ENCODE measurements around the gene EIF1AD.

The EIF1AD gene

GRCh38 chr11:66047541-66048365, 45.8 kb upstream of the EIF1AD start:
- TF ChIP-seq SIN3A (IDR thresholded peaks at IDR 0.05; ENCODE audit: borderline replicate concordance, insufficient read depth, low read length) (no peak), FOXP2 (optimal IDR thresholded peaks at IDR 0.05; ENCODE audit: borderline replicate concordance, extremely low read depth, extremely low read length, insufficient read depth) (no peak), TAF1 (IDR thresholded peaks at IDR 0.05; ENCODE audit: borderline replicate concordance, insufficient read depth, low read length) (no peak), REST (IDR thresholded peaks at IDR 0.05; ENCODE audit: insufficient read depth in 1 of 2, low read depth in 2 of 2, low read length in 2 of 2) (no peak), POLR2AphosphoS5 (IDR thresholded peaks at IDR 0.05; ENCODE audit: low read depth, low read length) (no peak)

- TF ChIP-seq TAF1 (IDR thresholded peaks at IDR 0.05; ENCODE audit: borderline replicate concordance, insufficient read depth, low read length) (no peak), POLR2AphosphoS5 (IDR thresholded peaks at IDR 0.05; ENCODE audit: low read depth, low read length) (no peak)
These were observed 44.9 kb upstream of the EIF1AD start for GRCh38 chr11:66046901-66047300.

- TF ChIP-seq SIN3A (IDR thresholded peaks at IDR 0.05; ENCODE audit: borderline replicate concordance, insufficient read depth, low read length) (no peak), FOXP2 (optimal IDR thresholded peaks at IDR 0.05; ENCODE audit: borderline replicate concordance, extremely low read depth, extremely low read length, insufficient read depth) (no peak), POLR2AphosphoS5 (IDR thresholded peaks at IDR 0.05; ENCODE audit: low read depth, low read length) (no peak), REST (IDR thresholded peaks at IDR 0.05; ENCODE audit: insufficient read depth in 1 of 2, low read depth in 2 of 2, low read length in 2 of 2) (no peak), TAF1 (IDR thresholded peaks at IDR 0.05; ENCODE audit: borderline replicate concordance, insufficient read depth, low read length) (no peak)
These were observed 43.3 kb upstream of the EIF1AD start for GRCh38 chr11:66045177-66045639.

GRCh38 chr11:66044757-66045156, 42.8 kb upstream of the EIF1AD start:
- TF ChIP-seq REST (IDR thresholded peaks at IDR 0.05; ENCODE audit: insufficient read depth in 1 of 2, low read depth in 2 of 2, low read length in 2 of 2), result no peak
- no peak for TF ChIP-seq POLR2AphosphoS5 (IDR thresholded peaks at IDR 0.05; ENCODE audit: low read depth, low read length)
- no peak for TF ChIP-seq SIN3A (IDR thresholded peaks at IDR 0.05; ENCODE audit: borderline replicate concordance, insufficient read depth, low read length)
- no peak for TF ChIP-seq FOXP2 (optimal IDR thresholded peaks at IDR 0.05; ENCODE audit: borderline replicate concordance, extremely low read depth, extremely low read length, insufficient read depth)
- no peak for TF ChIP-seq TAF1 (IDR thresholded peaks at IDR 0.05; ENCODE audit: borderline replicate concordance, insufficient read depth, low read length)

- TF ChIP-seq POLR2AphosphoS5 (IDR thresholded peaks at IDR 0.05; ENCODE audit: low read depth, low read length) (no peak), REST (IDR thresholded peaks at IDR 0.05; ENCODE audit: insufficient read depth in 1 of 2, low read depth in 2 of 2, low read length in 2 of 2) (no peak), FOXP2 (optimal IDR thresholded peaks at IDR 0.05; ENCODE audit: borderline replicate concordance, extremely low read depth, extremely low read length, insufficient read depth) (no peak), TAF1 (IDR thresholded peaks at IDR 0.05; ENCODE audit: borderline replicate concordance, insufficient read depth, low read length) (no peak), SIN3A (IDR thresholded peaks at IDR 0.05; ENCODE audit: borderline replicate concordance, insufficient read depth, low read length) (no peak)
These were observed 41.3 kb upstream of the EIF1AD start for GRCh38 chr11:66042996-66043906.
